MM.1S (cell line): ENCODE measurements around the gene GSC2.

ENCODE experiments used
- DNase-seq: peaks from one replicate; pipeline ENCODE4 v3.0.0-alpha.2; 2015
- H2AFZ ChIP-seq: fragments of 300-600 bp; sonication (generic); 2 replicates; pipeline ENCODE4 v1.6.0; 2016; ENCODE audit warnings: antibody characterized with exemption, low read length
- H3F3A ChIP-seq: fragments of 300-600 bp; sonication (generic); 2 replicates; pipeline ENCODE4 v1.6.1; 2016; ENCODE audit warnings: mild to moderate bottlenecking, antibody characterized with exemption, low read length, moderate library complexity, mixed read lengths; ENCODE audit not compliant: insufficient read depth
- H3K27ac ChIP-seq: fragments of 300-600 bp; sonication (generic); 2 replicates; pipeline ENCODE4 v1.5.1; 2016; ENCODE audit warnings: mild to moderate bottlenecking, low read length
- H3K27me3 ChIP-seq: fragments of 300-600 bp; sonication (generic); replicated peaks from 2 replicates; pipeline ENCODE4 v1.6.0; 2016; ENCODE audit warnings: low read length; ENCODE audit not compliant: insufficient read depth
- H3K36me3 ChIP-seq: fragments of 300-600 bp; sonication (generic); replicated peaks from 2 replicates; pipeline ENCODE4 v1.6.1; 2016; ENCODE audit warnings: mild to moderate bottlenecking, low read length, mixed read lengths; ENCODE audit not compliant: insufficient read depth
- H3K4me1 ChIP-seq: fragments of 300-600 bp; sonication (generic); 2 replicates; pipeline ENCODE4 v1.6.1; 2016; ENCODE audit warnings: low read length, mixed read lengths
- H3K4me2 ChIP-seq: fragments of 300-600 bp; sonication (generic); 2 replicates; pipeline ENCODE4 v1.6.0; 2016; ENCODE audit warnings: low read depth, low read length
- H3K4me3 ChIP-seq: fragments of 300-600 bp; sonication (generic); 2 replicates; pipeline ENCODE4 v1.5.1; 2016; ENCODE audit warnings: low read length, mixed read lengths
- H3K79me2 ChIP-seq: fragments of 300-600 bp; sonication (generic); 2 replicates; pipeline ENCODE4 v1.6.1; 2016; ENCODE audit warnings: mixed run types, low read length, mixed read lengths
- H3K9ac ChIP-seq: fragments of 300-600 bp; sonication (generic); 2 replicates; pipeline ENCODE4 v1.6.1; 2016; ENCODE audit warnings: low read length, mixed read lengths
- H3K9me2 ChIP-seq: fragments of 300-600 bp; sonication (generic); replicated peaks from 2 replicates; pipeline ENCODE4 v1.6.1; 2016; ENCODE audit warnings: mild to moderate bottlenecking, low read length, mixed read lengths; ENCODE audit not compliant: insufficient read depth
- H3K9me3 ChIP-seq: fragments of 300-600 bp; sonication (generic); replicated peaks from 2 replicates; pipeline ENCODE4 v1.6.1; 2016; ENCODE audit warnings: mild to moderate bottlenecking, low read length, mixed read lengths; ENCODE audit not compliant: insufficient read depth
- H4K20me1 ChIP-seq: fragments of 300-600 bp; sonication (generic); 2 replicates; pipeline ENCODE4 v1.6.1; 2016; ENCODE audit warnings: mild to moderate bottlenecking, low read length, moderate library complexity, mixed read lengths; ENCODE audit not compliant: insufficient read depth
- CTCF ChIP-seq: fragments of 300-600 bp; sonication (generic); IDR thresholded peaks from 2 replicates; pipeline ENCODE4 v1.5.1; 2016; ENCODE audit warnings: antibody characterized with exemption, low read length, mixed read lengths
- EZH2 ChIP-seq: fragments of 300-600 bp; sonication (generic); optimal IDR thresholded peaks from 2 replicates; pipeline ENCODE3; 2017; ENCODE audit warnings: low read depth, mild to moderate bottlenecking, antibody characterized with exemption, low read length, mixed read lengths
- EZH2phosphoT487 ChIP-seq: fragments of 300-600 bp; sonication (generic); IDR thresholded peaks from 2 replicates; pipeline ENCODE4 v1.6.1; 2018; ENCODE audit warnings: antibody characterized with exemption, low read length

The GSC2 gene

GRCh38 chr22:19110064-19110458 lies 40.0 kb downstream of the GSC2 start:
- Histone ChIP-seq H3K9me2 (no peaks in the 10 kb centered on the region), H2AFZ (no peak overlapping the region), H4K20me1 (peaks cover 72% of the 10 kb centered on the region), H3K4me3 (no peak overlapping the region), H3F3A (peaks cover 16% of the 10 kb centered on the region), H3K9me3 (no peaks in the 10 kb centered on the region), H3K79me2 (peaks cover 97% of the 10 kb centered on the region), H3K4me1 (peaks cover 17% of the 10 kb centered on the region), H3K36me3 (no peaks in the 10 kb centered on the region), H3K27ac (peak overlapping the region; percentile 5; the same call in 1 of the 2 replicates), H3K4me2 (peak overlapping the region; percentile 14), H3K27me3 (no peaks in the 10 kb centered on the region), H3K9ac (no peak overlapping the region)
- no peak for TF ChIP-seq EZH2phosphoT487
- no peak for TF ChIP-seq EZH2
- TF ChIP-seq CTCF, result no peak
- no peak for DNase-seq

GRCh38 chr22:19109198-19110063 lies 40.7 kb downstream of the GSC2 start:
- Histone ChIP-seq H3K27ac (peak overlapping the region; percentile 11; the same call in 1 of the 2 replicates), H3K4me1 (peaks cover 17% of the 10 kb centered on the region), H3K4me3 (no peak overlapping the region; the same call in 1 of the 2 replicates), H3K4me2 (peak overlapping the region; percentile 23), H3K9ac (no peak overlapping the region), H3K27me3 (no peaks in the 10 kb centered on the region), H3K79me2 (peaks cover 97% of the 10 kb centered on the region), H3K9me3 (no peaks in the 10 kb centered on the region), H3K36me3 (no peaks in the 10 kb centered on the region), H2AFZ (no peak overlapping the region), H3K9me2 (no peaks in the 10 kb centered on the region), H4K20me1 (peaks cover 66% of the 10 kb centered on the region), H3F3A (peaks cover 16% of the 10 kb centered on the region)
- DNase-seq, result peak; percentile 77
- TF ChIP-seq EZH2 (no peak), EZH2phosphoT487 (no peak), CTCF (no peak)

- Histone ChIP-seq H3F3A (peaks cover 16% of the 10 kb centered on the region), H3K4me1 (peaks cover 17% of the 10 kb centered on the region), H3K4me3 (no peak overlapping the region), H3K9me3 (no peaks in the 10 kb centered on the region), H3K9me2 (no peaks in the 10 kb centered on the region), H3K4me2 (peak overlapping the region; percentile 23; the same call in 1 of the 2 replicates), H3K27me3 (no peaks in the 10 kb centered on the region), H4K20me1 (peaks cover 63% of the 10 kb centered on the region), H3K36me3 (no peaks in the 10 kb centered on the region), H3K9ac (no peak overlapping the region), H2AFZ (no peak overlapping the region), H3K79me2 (peaks cover 98% of the 10 kb centered on the region), H3K27ac (peak overlapping the region; percentile 11; the same call in 1 of the 2 replicates)
- no peak for DNase-seq
- TF ChIP-seq CTCF, result no peak
- TF ChIP-seq EZH2, result no peak
- TF ChIP-seq EZH2phosphoT487, result no peak
Measured at GRCh38 chr22:19108807-19109197, 41.3 kb downstream of the GSC2 start.
